Left lung (tissue), 10 donors: ENCODE data around the gene SVIL. TPM values are rescaled to one million over a fixed set of nuclear protein-coding genes. Genes with fewer than 3 reads are reported as not detected.

ENCODE experiments used
- ATAC-seq: fragments of 200-7000 bp; cut with Tn5 transposase; one replicate; pipeline ENCODE4 v1.9.1; 2020; ENCODE audit warnings: moderate library complexity
- DNase-seq, 4 donors: peaks; one replicate each; pipeline ENCODE4 v3.0.0-alpha.2; 2013 to 2020
- H3K27ac ChIP-seq, 2 donors: fragments of 200-600 bp; sonication (generic) in 1 of 2; one replicate each; pipeline versions ENCODE4 v1.5.0 to v1.8.0; 2020 to 2021
- H3K27me3 ChIP-seq, 2 donors: fragments of 200-600 bp; sonication (generic) in 1 of 2; one replicate each; pipeline versions ENCODE4 v1.5.0 to v1.8.0; 2020 to 2021
- H3K36me3 ChIP-seq, 2 donors: fragments of 200-600 bp; sonication (generic) in 1 of 2; one replicate each; pipeline versions ENCODE4 v1.5.0 to v1.8.0; 2020 to 2021
- H3K4me1 ChIP-seq, 2 donors: fragments of 200-600 bp; one replicate each; pipeline ENCODE4 v1.8.0; 2021
- H3K4me3 ChIP-seq, 2 donors: fragments of 200-600 bp; sonication (generic) in 1 of 2; one replicate each; pipeline versions ENCODE4 v1.5.0 to v1.8.0; 2020 to 2021; ENCODE audit warnings: mild to moderate bottlenecking in 1 of 2
- H3K9me3 ChIP-seq, 2 donors: fragments of 200-600 bp; sonication (generic) in 1 of 2; one replicate each; pipeline versions ENCODE4 v1.5.0 to v1.8.0; 2020 to 2021
- CTCF ChIP-seq, 2 donors: fragments of 200-600 bp; sonication (generic) in 1 of 2; IDR thresholded peaks; one replicate each; pipeline versions ENCODE4 v1.5.0 to v1.8.0; 2021; ENCODE audit warnings: antibody characterized with exemption in 2 of 2
- intact Hi-C, 2 donors: fragments of 100-400 bp; cut with DNase I; formaldehyde crosslinking; loops; one replicate each; pipeline versions ENCODE4 v1.11.2 to v1.14.2; 2022
- polyA plus RNA-seq, 6 donors: library from polyadenylated mRNA; unstranded; fragments of 120-200 nt; gene quantifications; one replicate each; pipeline ENCODE4 v1.2.1, GENCODE V29; 2013; ENCODE audit not compliant: insufficient read length in 6 of 6
- total RNA-seq, 2 donors: library from RNA; stranded (reverse); fragmentation: NEBNext Ultra II Directional; extraction: Animal tissue kit (Norgen Biotek cat#: 25700); gene quantifications; one replicate each; pipeline ENCODE4 v1.2.1, GENCODE V29; 2021
- donor health status: DM: no; HTN: yes; CAD: no.
- donor health status: DM: no; HTN: no; CAD: no.

SVIL gene
- total and polyA plus RNA-seq, 8 donors, result 49.3 to 103 (median 54.9) TPM

- Histone ChIP-seq H3K36me3 (peaks cover 0 to 41% of the 10 kb centered on the region in 2 donors), H3K27me3 (no peaks in the 10 kb centered on the region), H3K4me1 (no peaks in the 10 kb centered on the region), H3K9me3 (no peaks in the 10 kb centered on the region), H3K27ac (no peak overlapping the region), H3K4me3 (no peak overlapping the region)
- TF ChIP-seq CTCF (IDR thresholded peaks at IDR 0.05), result no peak
- DNase-seq (no peak), ATAC-seq (no peak)
- intact Hi-C loops, result no loop called here
These were observed 208.4 kb downstream of the SVIL start for GRCh38 chr10:29426420-29426819.

GRCh38 chr10:29424017-29424416 lies 210.8 kb downstream of the SVIL start:
- no peak for ATAC-seq
- intact Hi-C loops, result no loop called here
- no peaks in the 10 kb centered on the region for H3K27me3 ChIP-seq

GRCh38 chr10:29420744-29421143 lies 214.0 kb downstream of the SVIL start:
- Histone ChIP-seq H3K4me3 (no peak overlapping the region), H3K36me3 (peaks cover 0 to 69% of the 10 kb centered on the region in 2 donors), H3K27me3 (no peaks in the 10 kb centered on the region), H3K4me1 (no peaks in the 10 kb centered on the region), H3K27ac (no peak overlapping the region), H3K9me3 (no peaks in the 10 kb centered on the region)
- ATAC-seq (no peak), DNase-seq (no peak)
- intact Hi-C loops, result no loop called here
- TF ChIP-seq CTCF (IDR thresholded peaks at IDR 0.05), result no peak

More at GRCh38 chr10:29424017-29424416, 210.8 kb downstream of the SVIL start:
- Histone ChIP-seq H3K4me1 (no peaks in the 10 kb centered on the region), H3K36me3 (peaks cover 0 to 60% of the 10 kb centered on the region in 2 donors), H3K27ac (no peak overlapping the region), H3K9me3 (no peaks in the 10 kb centered on the region), H3K4me3 (no peak overlapping the region)
- no peak for TF ChIP-seq CTCF (IDR thresholded peaks at IDR 0.05)
- no peak for DNase-seq

GRCh38 chr10:29417324-29417723 lies 217.4 kb downstream of the SVIL start:
- peaks cover 0 to 50% of the 10 kb centered on the region in 2 donors for H3K36me3 ChIP-seq
- H3K4me1 ChIP-seq, result peaks cover 22 to 28% of the 10 kb centered on the region in 2 donors
- no peak for TF ChIP-seq CTCF (IDR thresholded peaks at IDR 0.05)
- intact Hi-C loops, result no loop called here
- no peak overlapping the region for H3K27ac ChIP-seq
- no peak for ATAC-seq
- no peaks in the 10 kb centered on the region for H3K9me3 ChIP-seq
- no peak overlapping the region for H3K4me3 ChIP-seq
- no peaks in the 10 kb centered on the region for H3K27me3 ChIP-seq
- DNase-seq, result no peak

- H3K9me3 ChIP-seq, result no peaks in the 10 kb centered on the region
- DNase-seq, result no peak
- TF ChIP-seq CTCF (IDR thresholded peaks at IDR 0.05), result no peak
- peaks cover 29 to 42% of the 10 kb centered on the region in 2 donors for H3K4me1 ChIP-seq
- H3K4me3 ChIP-seq, result no peak overlapping the region
- no peak overlapping the region for H3K27ac ChIP-seq
- ATAC-seq, result no peak
- peaks cover 0 to 35% of the 10 kb centered on the region in 2 donors for H3K36me3 ChIP-seq
- intact Hi-C loops, result no loop called here
- no peaks in the 10 kb centered on the region for H3K27me3 ChIP-seq
These were observed 218.9 kb downstream of the SVIL start for GRCh38 chr10:29415876-29416275.
